ENCODE measurements around the gene TTC13. TPM values are rescaled to one million over a fixed set of nuclear protein-coding genes. Genes with fewer than 3 reads are reported as not detected.

The TTC13 gene
- total RNA-seq, 1 experiment from 2014 or later, result 30.1 TPM

DNA sequence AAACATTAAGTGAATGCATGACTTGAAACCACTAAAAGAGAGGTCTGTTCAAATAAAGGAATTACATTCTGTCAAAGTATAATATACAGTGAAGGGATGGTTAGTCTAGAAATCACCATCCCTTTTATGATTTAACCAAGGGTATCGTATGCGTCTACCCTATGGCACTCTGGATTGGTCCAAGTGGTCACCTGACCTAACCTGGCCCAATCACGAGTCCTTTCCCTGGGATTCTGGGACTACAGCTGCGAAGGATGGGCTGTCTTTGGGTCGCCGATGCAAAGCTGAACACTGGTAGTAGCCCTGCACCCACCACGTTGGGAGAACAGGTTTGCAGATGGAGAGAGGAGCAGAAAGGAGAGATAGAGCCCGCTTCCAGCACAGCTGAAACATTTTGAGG lies 79.9 kb downstream of the TTC13 start:
- Histone ChIP-seq H3K4me1 (ENCODE audit: insufficient read depth, low read length, poor library complexity, severe bottlenecking) (no peaks in the 10 kb centered on the region), H3K9me3 (ENCODE audit: low read depth, low read length, poor library complexity, severe bottlenecking) (no peaks in the 10 kb centered on the region), H3K36me3 (ENCODE audit: insufficient read depth, low read length, poor library complexity, severe bottlenecking) (no peaks in the 10 kb centered on the region), H3K4me3 (ENCODE audit: low read depth, low read length, poor library complexity, severe bottlenecking) (no peak overlapping the region), H3K27me3 (replicated peaks; ENCODE audit: insufficient read depth, low read depth, low read length, poor library complexity) (no peaks in the 10 kb centered on the region), H3K27ac (ENCODE audit: low read depth, low read length, poor library complexity, severe bottlenecking) (no peak overlapping the region)
- intact Hi-C loops (cut with micrococcal nuclease; ENCODE audit: unreplicated experiment), result no loop called here
- POLR2A ChIA-PET (ENCODE audit: low non-redundant PET), result no interaction called here
- DNase-seq (ENCODE audit: low spot score), result no peak
- BruUV-seq (replicated peaks), result no TSS peak
- TF ChIP-seq, protein P1, sequence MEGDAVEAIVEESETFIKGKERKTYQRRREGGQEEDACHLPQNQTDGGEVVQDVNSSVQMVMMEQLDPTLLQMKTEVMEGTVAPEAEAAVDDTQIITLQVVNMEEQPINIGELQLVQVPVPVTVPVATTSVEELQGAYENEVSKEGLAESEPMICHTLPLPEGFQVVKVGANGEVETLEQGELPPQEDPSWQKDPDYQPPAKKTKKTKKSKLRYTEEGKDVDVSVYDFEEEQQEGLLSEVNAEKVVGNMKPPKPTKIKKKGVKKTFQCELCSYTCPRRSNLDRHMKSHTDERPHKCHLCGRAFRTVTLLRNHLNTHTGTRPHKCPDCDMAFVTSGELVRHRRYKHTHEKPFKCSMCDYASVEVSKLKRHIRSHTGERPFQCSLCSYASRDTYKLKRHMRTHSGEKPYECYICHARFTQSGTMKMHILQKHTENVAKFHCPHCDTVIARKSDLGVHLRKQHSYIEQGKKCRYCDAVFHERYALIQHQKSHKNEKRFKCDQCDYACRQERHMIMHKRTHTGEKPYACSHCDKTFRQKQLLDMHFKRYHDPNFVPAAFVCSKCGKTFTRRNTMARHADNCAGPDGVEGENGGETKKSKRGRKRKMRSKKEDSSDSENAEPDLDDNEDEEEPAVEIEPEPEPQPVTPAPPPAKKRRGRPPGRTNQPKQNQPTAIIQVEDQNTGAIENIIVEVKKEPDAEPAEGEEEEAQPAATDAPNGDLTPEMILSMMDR (conservative IDR thresholded peaks at IDR 0.05; ENCODE audit: low read depth, low read length), result no peak
- no peak for TF ChIP-seq EZH2 (IDR thresholded peaks at IDR 0.05; ENCODE audit: borderline replicate concordance, low read depth, low read length, poor library complexity, severe bottlenecking)
- CTCF ChIA-PET, result no interaction called here

GRCh38 chr1:230898144-230898543 lies 80.5 kb downstream of the TTC13 start:
- POLR2A ChIA-PET (ENCODE audit: low non-redundant PET), result no interaction called here
- intact Hi-C loops (cut with micrococcal nuclease; ENCODE audit: unreplicated experiment), result no loop called here
- no peaks in the 10 kb centered on the region for H3K9me3 ChIP-seq (ENCODE audit: low read depth, low read length, poor library complexity, severe bottlenecking)
- no peak for TF ChIP-seq EZH2 (IDR thresholded peaks at IDR 0.05; ENCODE audit: borderline replicate concordance, low read depth, low read length, poor library complexity, severe bottlenecking)
- TF ChIP-seq, protein P1 (conservative IDR thresholded peaks at IDR 0.05; ENCODE audit: low read depth, low read length), result no peak
- no peaks in the 10 kb centered on the region for H3K36me3 ChIP-seq (ENCODE audit: insufficient read depth, low read length, poor library complexity, severe bottlenecking)
- no TSS peak for BruUV-seq (replicated peaks)
- DNase-seq (ENCODE audit: low spot score), result no peak
- CTCF ChIA-PET, result no interaction called here
- no peaks in the 10 kb centered on the region for H3K4me1 ChIP-seq (ENCODE audit: insufficient read depth, low read length, poor library complexity, severe bottlenecking)
- no peak overlapping the region for H3K4me3 ChIP-seq (ENCODE audit: low read depth, low read length, poor library complexity, severe bottlenecking)
- H3K27me3 ChIP-seq (replicated peaks; ENCODE audit: insufficient read depth, low read depth, low read length, poor library complexity), result no peaks in the 10 kb centered on the region
- no peak overlapping the region for H3K27ac ChIP-seq (ENCODE audit: low read depth, low read length, poor library complexity, severe bottlenecking)

GRCh38 chr1:230896779-230897178 lies 81.9 kb downstream of the TTC13 start:
- Histone ChIP-seq H3K4me3 (ENCODE audit: low read depth, low read length, poor library complexity, severe bottlenecking) (no peak overlapping the region), H3K4me1 (ENCODE audit: insufficient read depth, low read length, poor library complexity, severe bottlenecking) (no peaks in the 10 kb centered on the region), H3K36me3 (ENCODE audit: insufficient read depth, low read length, poor library complexity, severe bottlenecking) (no peaks in the 10 kb centered on the region), H3K27me3 (replicated peaks; ENCODE audit: insufficient read depth, low read depth, low read length, poor library complexity) (no peaks in the 10 kb centered on the region), H3K27ac (ENCODE audit: low read depth, low read length, poor library complexity, severe bottlenecking) (no peak overlapping the region), H3K9me3 (ENCODE audit: low read depth, low read length, poor library complexity, severe bottlenecking) (no peaks in the 10 kb centered on the region)
- ChIA-PET CTCF (no interaction called here), POLR2A (ENCODE audit: low non-redundant PET) (no interaction called here)
- no TSS peak for BruUV-seq (replicated peaks)
- TF ChIP-seq, protein P1 (conservative IDR thresholded peaks at IDR 0.05; ENCODE audit: low read depth, low read length), result no peak
- TF ChIP-seq EZH2 (IDR thresholded peaks at IDR 0.05; ENCODE audit: borderline replicate concordance, low read depth, low read length, poor library complexity, severe bottlenecking), result no peak
- DNase-seq (ENCODE audit: low spot score), result no peak
- intact Hi-C loops (cut with micrococcal nuclease; ENCODE audit: unreplicated experiment), result no loop called here
